ENCODE data around the gene NTM. TPM values are rescaled to one million over a fixed set of nuclear protein-coding genes. Genes with fewer than 3 reads are reported as not detected.

Gene NTM
- total and polyA plus RNA-seq, 10 donors, result 0.13 to 1.6 (median 0.67) TPM

DNA sequence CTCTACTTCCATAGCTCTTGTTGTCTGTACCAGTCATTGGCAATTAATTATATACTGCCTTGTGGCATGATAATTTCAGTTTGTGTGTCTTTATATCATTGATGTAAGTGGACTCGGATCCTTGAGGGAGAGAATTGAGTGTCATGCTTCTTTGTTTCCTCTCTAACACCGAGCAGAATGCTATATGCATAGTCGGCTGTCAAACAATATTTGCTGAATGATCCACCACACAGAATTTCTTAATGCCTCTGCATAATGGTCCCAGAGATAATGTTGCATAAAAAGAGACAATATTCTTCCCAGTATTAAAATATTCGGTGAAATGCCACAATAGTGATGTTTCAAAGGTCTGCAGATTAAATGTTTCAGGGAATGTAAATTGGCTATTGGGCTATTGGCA, 664.8 kb downstream of the NTM start:
- no peaks in the 10 kb centered on the region for H3K4me1 ChIP-seq
- no peak overlapping the region for H3K4me3 ChIP-seq
- DNase-seq, result no peak
- no peaks in the 10 kb centered on the region for H3K27me3 ChIP-seq (replicated peaks in 1 of 7)
- TF ChIP-seq POLR2A (IDR thresholded peaks at IDR 0.05), result no peak
- no peak for TF ChIP-seq POLR2AphosphoS5 (IDR thresholded peaks at IDR 0.05)
- TF ChIP-seq, protein P1, sequence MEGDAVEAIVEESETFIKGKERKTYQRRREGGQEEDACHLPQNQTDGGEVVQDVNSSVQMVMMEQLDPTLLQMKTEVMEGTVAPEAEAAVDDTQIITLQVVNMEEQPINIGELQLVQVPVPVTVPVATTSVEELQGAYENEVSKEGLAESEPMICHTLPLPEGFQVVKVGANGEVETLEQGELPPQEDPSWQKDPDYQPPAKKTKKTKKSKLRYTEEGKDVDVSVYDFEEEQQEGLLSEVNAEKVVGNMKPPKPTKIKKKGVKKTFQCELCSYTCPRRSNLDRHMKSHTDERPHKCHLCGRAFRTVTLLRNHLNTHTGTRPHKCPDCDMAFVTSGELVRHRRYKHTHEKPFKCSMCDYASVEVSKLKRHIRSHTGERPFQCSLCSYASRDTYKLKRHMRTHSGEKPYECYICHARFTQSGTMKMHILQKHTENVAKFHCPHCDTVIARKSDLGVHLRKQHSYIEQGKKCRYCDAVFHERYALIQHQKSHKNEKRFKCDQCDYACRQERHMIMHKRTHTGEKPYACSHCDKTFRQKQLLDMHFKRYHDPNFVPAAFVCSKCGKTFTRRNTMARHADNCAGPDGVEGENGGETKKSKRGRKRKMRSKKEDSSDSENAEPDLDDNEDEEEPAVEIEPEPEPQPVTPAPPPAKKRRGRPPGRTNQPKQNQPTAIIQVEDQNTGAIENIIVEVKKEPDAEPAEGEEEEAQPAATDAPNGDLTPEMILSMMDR (IDR thresholded peaks at IDR 0.05 in 8 of 11, conservative IDR thresholded peaks at IDR 0.05 in 3 of 11), result no peak
- 80 to 86% (median 81%) methylated on average over 4 of the region's 4 CpGs for WGBS, 5 donors
- no peaks in the 10 kb centered on the region for H3K9me3 ChIP-seq
- no peaks in the 10 kb centered on the region for H3K36me3 ChIP-seq
- no peak overlapping the region for H3K27ac ChIP-seq
- intact Hi-C loops (cut with DNase I; ENCODE audit: low total_unique reads), result no loop called here

DNA sequence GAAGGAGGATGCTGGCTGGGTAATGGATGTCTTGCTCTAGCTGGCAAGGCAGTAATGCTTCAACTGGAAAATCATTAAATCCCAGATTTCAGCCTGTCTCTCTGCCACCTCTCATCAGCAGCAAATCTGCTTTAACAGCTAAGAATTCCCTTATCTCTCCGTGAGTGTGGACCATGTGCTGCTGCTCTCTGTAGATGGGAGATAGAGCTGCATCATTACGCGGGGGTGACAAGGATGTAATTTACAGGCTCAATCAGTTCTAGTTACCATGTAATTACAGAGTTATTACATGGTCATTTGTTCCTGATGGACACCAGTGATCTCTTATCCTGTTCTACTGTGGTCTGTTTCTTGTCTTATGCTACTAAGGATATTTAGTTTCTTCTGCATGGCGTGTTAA, 665.4 kb downstream of the NTM start:
- H3K4me3 ChIP-seq, result no peak overlapping the region
- H3K4me1 ChIP-seq, result no peaks in the 10 kb centered on the region
- no peaks in the 10 kb centered on the region for H3K27me3 ChIP-seq (replicated peaks in 1 of 7)
- no peaks in the 10 kb centered on the region for H3K9me3 ChIP-seq
- TF ChIP-seq, protein P1 (IDR thresholded peaks at IDR 0.05 in 8 of 11, conservative IDR thresholded peaks at IDR 0.05 in 3 of 11), result no peak
- TF ChIP-seq POLR2AphosphoS5 (IDR thresholded peaks at IDR 0.05) (no peak), POLR2A (IDR thresholded peaks at IDR 0.05) (no peak)
- no peak for DNase-seq
- H3K27ac ChIP-seq, result no peak overlapping the region
- 72 to 87% (median 83%) methylated on average over 4 of the region's 4 CpGs for WGBS, 5 donors
- no peaks in the 10 kb centered on the region for H3K36me3 ChIP-seq
- intact Hi-C loops (cut with DNase I; ENCODE audit: low total_unique reads), result no loop called here

DNA sequence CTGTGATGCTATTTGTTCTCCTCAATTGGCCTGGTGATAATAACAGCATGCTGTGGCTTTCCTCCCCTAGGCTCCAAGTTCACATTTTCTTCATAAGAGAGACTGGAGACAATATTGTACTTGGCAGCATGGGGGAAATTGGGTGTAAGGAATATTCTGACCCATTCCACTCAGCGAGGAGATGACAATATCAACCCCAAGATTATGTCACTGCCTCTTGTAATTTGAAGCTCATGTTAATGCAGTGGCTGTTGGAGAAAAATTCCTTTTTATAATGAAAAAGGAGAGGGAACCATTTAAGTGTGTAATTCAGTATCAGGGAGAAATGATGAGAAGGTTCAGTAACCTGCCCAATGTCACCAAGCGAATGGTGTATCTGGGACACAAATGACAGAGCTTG, 665.8 kb downstream of the NTM start:
- intact Hi-C loops (cut with DNase I; ENCODE audit: low total_unique reads), result no loop called here
- H3K27ac ChIP-seq, result no peak overlapping the region
- H3K4me3 ChIP-seq, result no peak overlapping the region
- no peaks in the 10 kb centered on the region for H3K4me1 ChIP-seq
- H3K36me3 ChIP-seq, result no peaks in the 10 kb centered on the region
- TF ChIP-seq POLR2A (IDR thresholded peaks at IDR 0.05) (no peak), POLR2AphosphoS5 (IDR thresholded peaks at IDR 0.05) (no peak)
- TF ChIP-seq, protein P1 (IDR thresholded peaks at IDR 0.05 in 8 of 11, conservative IDR thresholded peaks at IDR 0.05 in 3 of 11), result no peak
- no peaks in the 10 kb centered on the region for H3K27me3 ChIP-seq (replicated peaks in 1 of 7)
- DNase-seq, result no peak
- no peaks in the 10 kb centered on the region for H3K9me3 ChIP-seq
- 85 to 94% (median 92%) methylated on average over 2 of the region's 2 CpGs for WGBS, 5 donors

- no peak for DNase-seq
- Histone ChIP-seq H3K4me3 (no peak overlapping the region), H3K9me3 (no peaks in the 10 kb centered on the region), H3K27me3 (replicated peaks in 1 of 7) (no peaks in the 10 kb centered on the region), H3K27ac (no peak overlapping the region), H3K4me1 (no peaks in the 10 kb centered on the region), H3K36me3 (no peaks in the 10 kb centered on the region)
- 71 to 88% (median 79%) methylated on average over 4 of the region's 4 CpGs for WGBS, 5 donors
- TF ChIP-seq POLR2A (IDR thresholded peaks at IDR 0.05) (no peak), POLR2AphosphoS5 (IDR thresholded peaks at IDR 0.05) (no peak)
- TF ChIP-seq, protein P1 (IDR thresholded peaks at IDR 0.05 in 8 of 11, conservative IDR thresholded peaks at IDR 0.05 in 3 of 11), result no peak
- intact Hi-C loops (cut with DNase I; ENCODE audit: low total_unique reads), result no loop called here
These were observed 666.5 kb downstream of the NTM start for GRCh38 chr11:132036746-132037466.

Measured in spleen (tissue), 11 donors.